ENCODE results near the gene GNG7. TPM values are rescaled to one million over a fixed set of nuclear protein-coding genes. Genes with fewer than 3 reads are reported as not detected.
"Not testable (repeated sequence)": the region's sequence is repeated elsewhere in the genome, so short reads cannot be mapped to it uniquely, and the experiment has no call there.

The GNG7 gene
- total and polyA plus RNA-seq, 5 donors = 25.4 to 58.2 (median 42.9) TPM

- DNase-seq (peak in 1 of 3 donors; percentile 43), ATAC-seq (no peak)
- Histone ChIP-seq H3K27ac (ENCODE audit: low read length) (no peak overlapping the region), H3K4me3 (ENCODE audit: low read length) (no peak overlapping the region), H3K4me1 (ENCODE audit: control insufficient read depth, insufficient read depth, low read length) (no peaks in the 10 kb centered on the region), H3K27me3 (ENCODE audit: control insufficient read depth, insufficient read depth) (no peaks in the 10 kb centered on the region), H3K9me3 (ENCODE audit: control insufficient read depth, low read length) (no peaks in the 10 kb centered on the region)
- intact Hi-C loops (cut with DNase I) = no loop called here
- WGBS = 69% methylated on average over 8 of the region's 8 CpGs
Measured at GRCh38 chr19:2528675-2529101, 173.8 kb downstream of the GNG7 start.

GRCh38 chr19:2527686-2528085, 174.8 kb downstream of the GNG7 start:
- 88% methylated on average over 4 of the region's 4 CpGs for WGBS
- Histone ChIP-seq H3K4me3 (ENCODE audit: low read length) (no peak overlapping the region), H3K27ac (ENCODE audit: low read length) (no peak overlapping the region), H3K27me3 (ENCODE audit: control insufficient read depth, insufficient read depth) (no peaks in the 10 kb centered on the region), H3K4me1 (ENCODE audit: control insufficient read depth, insufficient read depth, low read length) (no peaks in the 10 kb centered on the region), H3K9me3 (ENCODE audit: control insufficient read depth, low read length) (no peaks in the 10 kb centered on the region)
- ATAC-seq (peak in 1 of 2 donors; percentile 16), DNase-seq (peak in 1 of 3 donors; percentile 35)
- intact Hi-C loops (cut with DNase I) = no loop called here

GRCh38 chr19:2527171-2527570, 175.3 kb downstream of the GNG7 start:
- Histone ChIP-seq H3K27ac (ENCODE audit: low read length) (no peak overlapping the region), H3K27me3 (ENCODE audit: control insufficient read depth, insufficient read depth) (no peaks in the 10 kb centered on the region), H3K4me3 (ENCODE audit: low read length) (no peak overlapping the region), H3K4me1 (ENCODE audit: control insufficient read depth, insufficient read depth, low read length) (no peaks in the 10 kb centered on the region), H3K9me3 (ENCODE audit: control insufficient read depth, low read length) (no peaks in the 10 kb centered on the region)
- no peak for ATAC-seq
- intact Hi-C loops (cut with DNase I) = no loop called here
- DNase-seq = peak in 2 of 3 donors; percentile 17 to 47
- 88% methylated on average over 14 of the region's 14 CpGs for WGBS

GRCh38 chr19:2524840-2525723, 177.4 kb downstream of the GNG7 start:
- ATAC-seq = peak; percentile 31 to 33
- H3K9me3 ChIP-seq (ENCODE audit: control insufficient read depth, low read length) = no peaks in the 10 kb centered on the region
- WGBS = 49% methylated on average over 45 of the region's 45 CpGs
- peak; percentile 39 to 72 (median 69) for DNase-seq
- H3K27me3 ChIP-seq (ENCODE audit: control insufficient read depth, insufficient read depth) = no peaks in the 10 kb centered on the region
- H3K4me3 ChIP-seq (ENCODE audit: low read length) = no peak overlapping the region
- intact Hi-C loops (cut with DNase I) = no loop called here
- no peaks in the 10 kb centered on the region for H3K4me1 ChIP-seq (ENCODE audit: control insufficient read depth, insufficient read depth, low read length)
- no peak overlapping the region for H3K27ac ChIP-seq (ENCODE audit: low read length)

GRCh38 chr19:2524361-2524839, 178.1 kb downstream of the GNG7 start:
- Histone ChIP-seq H3K4me1 (ENCODE audit: control insufficient read depth, insufficient read depth, low read length) (no peaks in the 10 kb centered on the region), H3K27ac (ENCODE audit: low read length) (no peak overlapping the region), H3K9me3 (ENCODE audit: control insufficient read depth, low read length) (no peaks in the 10 kb centered on the region), H3K4me3 (ENCODE audit: low read length) (no peak overlapping the region), H3K27me3 (ENCODE audit: control insufficient read depth, insufficient read depth) (no peaks in the 10 kb centered on the region)
- peak in 1 of 2 donors; percentile 8 for ATAC-seq
- intact Hi-C loops (cut with DNase I) = no loop called here
- WGBS = 93% methylated on average over 16 of the region's 16 CpGs
- DNase-seq = no peak

- Histone ChIP-seq H3K27me3 (ENCODE audit: control insufficient read depth, insufficient read depth) (no peaks in the 10 kb centered on the region), H3K9me3 (ENCODE audit: control insufficient read depth, low read length) (no peaks in the 10 kb centered on the region), H3K4me1 (ENCODE audit: control insufficient read depth, insufficient read depth, low read length) (no peaks in the 10 kb centered on the region), H3K27ac (ENCODE audit: low read length) (no peak overlapping the region), H3K4me3 (ENCODE audit: low read length) (no peak overlapping the region)
- DNase-seq = peak in 2 of 3 donors; percentile 33 to 39
- intact Hi-C loops (cut with DNase I) = no loop called here
- no peak for ATAC-seq
- 63% methylated on average over 20 of the region's 20 CpGs for WGBS
Measured at GRCh38 chr19:2523630-2524311, 178.7 kb downstream of the GNG7 start.

- Histone ChIP-seq H3K4me3 (ENCODE audit: low read length) (no peak overlapping the region), H3K4me1 (ENCODE audit: control insufficient read depth, insufficient read depth, low read length) (no peaks in the 10 kb centered on the region), H3K27ac (ENCODE audit: low read length) (no peak overlapping the region), H3K27me3 (ENCODE audit: control insufficient read depth, insufficient read depth) (no peaks in the 10 kb centered on the region), H3K9me3 (ENCODE audit: control insufficient read depth, low read length) (no peaks in the 10 kb centered on the region)
- intact Hi-C loops (cut with DNase I) = no loop called here
- DNase-seq = peak in 1 of 3 donors; percentile 8
- 90% methylated on average over 6 of the region's 6 CpGs for WGBS
- no peak for ATAC-seq
Measured at GRCh38 chr19:2519482-2519881, 183.0 kb downstream of the GNG7 start.

- H3K27ac ChIP-seq (ENCODE audit: low read length); intact Hi-C loops (cut with DNase I); DNase-seq; H3K9me3 ChIP-seq (ENCODE audit: control insufficient read depth, low read length); H3K27me3 ChIP-seq (ENCODE audit: control insufficient read depth, insufficient read depth); H3K4me1 ChIP-seq (ENCODE audit: control insufficient read depth, insufficient read depth, low read length); ATAC-seq; H3K4me3 ChIP-seq (ENCODE audit: low read length): not testable (repeated sequence)
- WGBS = 84% methylated on average over 11 of the region's 11 CpGs
Measured at GRCh38 chr19:2518856-2519255, 183.6 kb downstream of the GNG7 start.

GRCh38 chr19:2517881-2518601, 184.5 kb downstream of the GNG7 start:
- intact Hi-C loops (cut with DNase I) = no loop called here
- 55% methylated on average over 35 of the region's 35 CpGs for WGBS

GRCh38 chr19:2516727-2517126, 185.8 kb downstream of the GNG7 start:
- ATAC-seq = no peak
- DNase-seq = peak in 1 of 3 donors; percentile 22
- H3K27ac ChIP-seq (ENCODE audit: low read length) = no peak overlapping the region
- H3K4me1 ChIP-seq (ENCODE audit: control insufficient read depth, insufficient read depth, low read length) = no peaks in the 10 kb centered on the region
- H3K9me3 ChIP-seq (ENCODE audit: control insufficient read depth, low read length) = no peaks in the 10 kb centered on the region
- 73% methylated on average over 18 of the region's 18 CpGs for WGBS
- H3K4me3 ChIP-seq (ENCODE audit: low read length) = no peak overlapping the region
- no peaks in the 10 kb centered on the region for H3K27me3 ChIP-seq (ENCODE audit: control insufficient read depth, insufficient read depth)
- intact Hi-C loops (cut with DNase I) = no loop called here

More at GRCh38 chr19:2517881-2518601, 184.5 kb downstream of the GNG7 start:
- peak in 1 of 2 donors; percentile 25 for ATAC-seq
- H3K4me1 ChIP-seq (ENCODE audit: control insufficient read depth, insufficient read depth, low read length) = no peaks in the 10 kb centered on the region
- no peak overlapping the region for H3K4me3 ChIP-seq (ENCODE audit: low read length)
- H3K27me3 ChIP-seq (ENCODE audit: control insufficient read depth, insufficient read depth) = no peaks in the 10 kb centered on the region
- peak in 2 of 3 donors; percentile 47 to 67 for DNase-seq
- no peak overlapping the region for H3K27ac ChIP-seq (ENCODE audit: low read length)
- H3K9me3 ChIP-seq (ENCODE audit: control insufficient read depth, low read length) = no peaks in the 10 kb centered on the region
